ENCODE data around the gene APOBEC3A. TPM values are rescaled to one million over a fixed set of nuclear protein-coding genes. Genes with fewer than 3 reads are reported as not detected.

Gene APOBEC3A
- total and polyA plus RNA-seq, 2 of the 4 experiments (the other 2 are of a cell fraction), result not detected

- no peaks in the 10 kb centered on the region for H3K36me3 ChIP-seq (ENCODE audit: control insufficient read depth, insufficient read depth, low read length)
- H4K91ac ChIP-seq (ENCODE audit: insufficient read depth, low read depth, low read length), result no peak overlapping the region
- no peak for TF ChIP-seq NFE2L2 (IDR thresholded peaks at IDR 0.05; ENCODE audit: low read depth, low read length)
- TF ChIP-seq MAZ (IDR thresholded peaks at IDR 0.05; ENCODE audit: borderline replicate concordance, low read depth, low read length), result no peak
- no peak for TF ChIP-seq MXI1 (IDR thresholded peaks at IDR 0.05; ENCODE audit: borderline replicate concordance, low read depth, low read length)
- no peak for TF ChIP-seq FOS (IDR thresholded peaks at IDR 0.05; ENCODE audit: low read depth, low read length)
- TF ChIP-seq MAFK (IDR thresholded peaks at IDR 0.05; ENCODE audit: low read depth, low read length), result no peak
- no peak for TF ChIP-seq CHD1 (IDR thresholded peaks at IDR 0.05; ENCODE audit: low read depth, low read length)
- no peak for TF ChIP-seq USF2 (IDR thresholded peaks at IDR 0.05; ENCODE audit: low read depth, low read length)
- no peak for TF ChIP-seq BHLHE40 (IDR thresholded peaks at IDR 0.05; ENCODE audit: low read depth, low read length)
- TF ChIP-seq, protein P1, sequence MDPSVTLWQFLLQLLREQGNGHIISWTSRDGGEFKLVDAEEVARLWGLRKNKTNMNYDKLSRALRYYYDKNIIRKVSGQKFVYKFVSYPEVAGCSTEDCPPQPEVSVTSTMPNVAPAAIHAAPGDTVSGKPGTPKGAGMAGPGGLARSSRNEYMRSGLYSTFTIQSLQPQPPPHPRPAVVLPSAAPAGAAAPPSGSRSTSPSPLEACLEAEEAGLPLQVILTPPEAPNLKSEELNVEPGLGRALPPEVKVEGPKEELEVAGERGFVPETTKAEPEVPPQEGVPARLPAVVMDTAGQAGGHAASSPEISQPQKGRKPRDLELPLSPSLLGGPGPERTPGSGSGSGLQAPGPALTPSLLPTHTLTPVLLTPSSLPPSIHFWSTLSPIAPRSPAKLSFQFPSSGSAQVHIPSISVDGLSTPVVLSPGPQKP (IDR thresholded peaks at IDR 0.05; ENCODE audit: borderline replicate concordance, low read depth, low read length), result no peak
- TF ChIP-seq, protein P2, sequence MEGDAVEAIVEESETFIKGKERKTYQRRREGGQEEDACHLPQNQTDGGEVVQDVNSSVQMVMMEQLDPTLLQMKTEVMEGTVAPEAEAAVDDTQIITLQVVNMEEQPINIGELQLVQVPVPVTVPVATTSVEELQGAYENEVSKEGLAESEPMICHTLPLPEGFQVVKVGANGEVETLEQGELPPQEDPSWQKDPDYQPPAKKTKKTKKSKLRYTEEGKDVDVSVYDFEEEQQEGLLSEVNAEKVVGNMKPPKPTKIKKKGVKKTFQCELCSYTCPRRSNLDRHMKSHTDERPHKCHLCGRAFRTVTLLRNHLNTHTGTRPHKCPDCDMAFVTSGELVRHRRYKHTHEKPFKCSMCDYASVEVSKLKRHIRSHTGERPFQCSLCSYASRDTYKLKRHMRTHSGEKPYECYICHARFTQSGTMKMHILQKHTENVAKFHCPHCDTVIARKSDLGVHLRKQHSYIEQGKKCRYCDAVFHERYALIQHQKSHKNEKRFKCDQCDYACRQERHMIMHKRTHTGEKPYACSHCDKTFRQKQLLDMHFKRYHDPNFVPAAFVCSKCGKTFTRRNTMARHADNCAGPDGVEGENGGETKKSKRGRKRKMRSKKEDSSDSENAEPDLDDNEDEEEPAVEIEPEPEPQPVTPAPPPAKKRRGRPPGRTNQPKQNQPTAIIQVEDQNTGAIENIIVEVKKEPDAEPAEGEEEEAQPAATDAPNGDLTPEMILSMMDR (conservative IDR thresholded peaks at IDR 0.05; ENCODE audit: low read depth, low read length), result no peak
- no peak for TF ChIP-seq RAD21 (IDR thresholded peaks at IDR 0.05; ENCODE audit: low read length)
- no peak for TF ChIP-seq RCOR1 (IDR thresholded peaks at IDR 0.05; ENCODE audit: insufficient replicate concordance, low read length)
- no peak for TF ChIP-seq SMC3 (IDR thresholded peaks at IDR 0.05; ENCODE audit: low read depth, low read length)
- TF ChIP-seq POLR2A (IDR thresholded peaks at IDR 0.05; ENCODE audit: low read depth, low read length), result no peak
- DNase-seq (no peak), ATAC-seq (ENCODE audit: low read depth) (no peak)
- BruUV-seq (replicated peaks), result no TSS peak
- H2AK5ac ChIP-seq (ENCODE audit: low read depth, low read length), result no peak overlapping the region
- H2BK20ac ChIP-seq (ENCODE audit: low read depth, low read length), result no peak overlapping the region
- no peak overlapping the region for H2AK9ac ChIP-seq (replicated peaks; ENCODE audit: low read depth, low read length, poor library complexity)
- no peak overlapping the region for H3K56ac ChIP-seq (ENCODE audit: extremely low read depth, insufficient read depth, low read length)
- H3K4me2 ChIP-seq (ENCODE audit: low read depth, low read length), result no peak overlapping the region
- H2AFZ ChIP-seq (replicated peaks; ENCODE audit: low read length, poor library complexity), result no peak overlapping the region
- H2BK15ac ChIP-seq (ENCODE audit: low read depth, low read length), result no peak overlapping the region
- H3K27ac ChIP-seq (ENCODE audit: insufficient read depth, low read length), result no peak overlapping the region
- H2BK120ac ChIP-seq (ENCODE audit: low read depth, low read length), result no peak overlapping the region
- no peak overlapping the region for H3K4me3 ChIP-seq (ENCODE audit: insufficient read depth, low read depth, low read length)
- H3K23ac ChIP-seq (ENCODE audit: low read depth, low read length), result no peak overlapping the region
- POLR2A ChIA-PET (ENCODE audit: unreplicated experiment), result no interaction called here
- no peak overlapping the region for H2BK5ac ChIP-seq (ENCODE audit: low read depth, low read length, poor library complexity, severe bottlenecking)
- H3K4me1 ChIP-seq (ENCODE audit: control insufficient read depth, insufficient read depth, low read length), result no peaks in the 10 kb centered on the region
- intact Hi-C loops (cut with micrococcal nuclease) (no loop called here), in situ Hi-C loops (cut with MboI; ENCODE audit: low sequenced_read_pairs) (no loop called here), dilution Hi-C loops (cut with HindIII; ENCODE audit: low sequenced_read_pairs, unreplicated experiment) (no loop called here)
- H4K8ac ChIP-seq (ENCODE audit: low read depth in 2 of 2, low read length in 2 of 2), result no peak overlapping the region
- CTCF ChIA-PET, result no interaction called here
- H3K79me1 ChIP-seq (ENCODE audit: low read depth in 1 of 2, low read length in 2 of 2), result no peaks in the 10 kb centered on the region
- H3K9ac ChIP-seq (ENCODE audit: low read depth, low read length), result no peak overlapping the region
- H4K5ac ChIP-seq (ENCODE audit: low read depth, low read length), result no peak overlapping the region
- no peaks in the 10 kb centered on the region for H4K20me1 ChIP-seq (ENCODE audit: insufficient read depth, low read length)
- no peaks in the 10 kb centered on the region for H3K9me3 ChIP-seq (ENCODE audit: control insufficient read depth, insufficient read depth, low read length)
- WGBS, 2 experiments (ENCODE audit: extremely low coverage in 2 of 2, insufficient read length in 1 of 2), result 95% methylated on average over 4 of the region's 12 CpGs; no CpG with 5 or more reads in 1 of the 2 experiments
- no peak overlapping the region for H3K4ac ChIP-seq (ENCODE audit: low read depth, low read length)
- no peaks in the 10 kb centered on the region for H3K9me1 ChIP-seq (ENCODE audit: insufficient read depth, low read length)
- no peak overlapping the region for H3K14ac ChIP-seq (replicated peaks; ENCODE audit: low read depth, low read length)
- H3K18ac ChIP-seq (ENCODE audit: low read depth, low read length), result no peak overlapping the region
- peaks cover 77% of the 10 kb centered on the region for H3K27me3 ChIP-seq (ENCODE audit: control insufficient read depth, insufficient read depth, low read length)
These were observed 5.0 kb upstream of the APOBEC3A start for GRCh38 chr22:38952281-38952993.
